ENCODE data around the gene CRIM1. TPM values are rescaled to one million over a fixed set of nuclear protein-coding genes. Genes with fewer than 3 reads are reported as not detected.

CRIM1 gene
- total and polyA plus RNA-seq, 10 donors, result 7.1 to 213 (median 110) TPM

- no peak for DNase-seq
- Histone ChIP-seq H3K9me3 (no peaks in the 10 kb centered on the region), H3K36me3 (no peaks in the 10 kb centered on the region), H3K27ac (no peak overlapping the region), H3K27me3 (replicated peaks in 1 of 7) (no peaks in the 10 kb centered on the region), H3K4me3 (no peak overlapping the region), H3K4me1 (peaks cover 7 to 89% (median 55%) of the 10 kb centered on the region in 6 donors)
- TF ChIP-seq CTCF (IDR thresholded peaks at IDR 0.05 in 8 of 11, conservative IDR thresholded peaks at IDR 0.05 in 3 of 11), result no peak
- TF ChIP-seq POLR2AphosphoS5 (IDR thresholded peaks at IDR 0.05), result no peak
- TF ChIP-seq POLR2A (IDR thresholded peaks at IDR 0.05), result no peak
- 58 to 91% (median 80%) methylated on average over 1 of the region's 1 CpG for WGBS, 5 donors
- intact Hi-C loops (cut with DNase I; ENCODE audit: low total_unique reads), result no loop called here
These were observed 13.6 kb downstream of the CRIM1 start for GRCh38 chr2:36369163-36369562.

DNA sequence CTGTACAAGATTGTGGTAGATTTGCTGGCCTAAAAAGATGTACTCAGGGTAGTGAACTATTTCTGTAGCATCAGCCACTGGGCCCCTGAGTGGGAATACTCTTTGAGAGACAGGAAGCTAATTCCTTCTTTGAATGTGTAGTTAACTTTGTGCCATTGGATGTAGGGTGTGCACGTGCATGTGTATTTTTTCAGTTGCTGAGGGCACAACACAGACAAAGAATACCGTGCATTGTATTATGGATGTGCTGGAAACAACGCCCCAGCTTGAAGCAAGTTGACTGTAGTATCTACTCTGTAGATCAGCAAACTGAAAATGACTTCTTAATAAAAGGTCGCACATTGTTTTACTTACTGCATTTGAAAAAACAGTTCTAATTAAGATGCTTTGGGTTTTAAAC, 14.1 kb downstream of the CRIM1 start:
- no peaks in the 10 kb centered on the region for H3K9me3 ChIP-seq
- 55 to 86% (median 80%) methylated on average over 4 of the region's 4 CpGs for WGBS, 5 donors
- peak overlapping the region in 1 of 8 donors; percentile 4 for H3K27ac ChIP-seq
- intact Hi-C loops (cut with DNase I; ENCODE audit: low total_unique reads), result no loop called here
- no peaks in the 10 kb centered on the region for H3K36me3 ChIP-seq
- DNase-seq, result no peak
- H3K4me3 ChIP-seq, result no peak overlapping the region
- no peaks in the 10 kb centered on the region for H3K27me3 ChIP-seq (replicated peaks in 1 of 7)
- no peak for TF ChIP-seq POLR2A (IDR thresholded peaks at IDR 0.05)
- TF ChIP-seq CTCF (IDR thresholded peaks at IDR 0.05 in 8 of 11, conservative IDR thresholded peaks at IDR 0.05 in 3 of 11), result no peak
- TF ChIP-seq POLR2AphosphoS5 (IDR thresholded peaks at IDR 0.05), result no peak
- peaks cover 7 to 88% (median 55%) of the 10 kb centered on the region in 6 donors for H3K4me1 ChIP-seq

DNA sequence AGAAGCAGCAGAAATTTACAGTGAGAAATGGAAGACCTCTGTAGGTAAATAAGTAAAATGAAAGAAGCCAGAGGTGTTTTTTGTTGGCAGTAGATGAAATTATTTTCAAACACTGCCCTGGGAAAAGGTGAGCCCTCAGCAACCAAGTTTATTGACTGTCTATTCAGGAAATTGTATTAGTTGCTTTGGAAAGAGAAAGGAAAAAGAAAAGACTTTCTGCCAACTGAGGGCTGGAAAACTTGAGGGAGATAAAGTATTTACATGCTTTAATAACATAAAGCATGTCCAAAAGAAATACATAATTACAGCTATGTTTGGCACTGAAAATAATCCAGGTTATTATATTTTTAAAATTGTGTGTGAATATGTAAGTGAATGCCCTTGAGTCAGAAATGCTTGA, 14.7 kb downstream of the CRIM1 start:
- H3K4me1 ChIP-seq, result peaks cover 7 to 88% (median 55%) of the 10 kb centered on the region in 6 donors
- DNase-seq, result no peak
- intact Hi-C loops (cut with DNase I; ENCODE audit: low total_unique reads), result no loop called here
- H3K27ac ChIP-seq, result peak overlapping the region in 5 of 8 donors; percentile 27 to 68 (median 55)
- no peaks in the 10 kb centered on the region for H3K27me3 ChIP-seq (replicated peaks in 1 of 7)
- H3K4me3 ChIP-seq, result no peak overlapping the region
- TF ChIP-seq POLR2A (IDR thresholded peaks at IDR 0.05), result no peak
- no peak for TF ChIP-seq POLR2AphosphoS5 (IDR thresholded peaks at IDR 0.05)
- TF ChIP-seq CTCF (IDR thresholded peaks at IDR 0.05 in 8 of 11, conservative IDR thresholded peaks at IDR 0.05 in 3 of 11), result no peak
- H3K9me3 ChIP-seq, result no peaks in the 10 kb centered on the region
- H3K36me3 ChIP-seq, result no peaks in the 10 kb centered on the region

GRCh38 chr2:36371070-36371874, 15.7 kb downstream of the CRIM1 start:
- Histone ChIP-seq H3K4me1 (peaks cover 7 to 91% (median 59%) of the 10 kb centered on the region in 6 donors), H3K27ac (peak overlapping the region; percentile 1 to 68 (median 37)), H3K36me3 (no peaks in the 10 kb centered on the region), H3K9me3 (no peaks in the 10 kb centered on the region), H3K27me3 (replicated peaks in 1 of 7) (no peaks in the 10 kb centered on the region), H3K4me3 (no peak overlapping the region)
- TF ChIP-seq POLR2A (IDR thresholded peaks at IDR 0.05), result no peak
- WGBS, 5 donors, result 50 to 72% (median 66%) methylated on average over 9 of the region's 9 CpGs
- intact Hi-C loops (cut with DNase I; ENCODE audit: low total_unique reads), result no loop called here
- DNase-seq, result no peak

Measured in spleen (tissue), 11 donors.